ENCODE data around the gene BBS9. TPM values are rescaled to one million over a fixed set of nuclear protein-coding genes. Genes with fewer than 3 reads are reported as not detected.

BBS9 gene
- polyA plus RNA-seq, 2 donors, result 2.6 to 3.7 TPM

- H3K27ac ChIP-seq (ENCODE audit: low read depth in 2 of 2, low read length in 1 of 2), result no peak overlapping the region
- 79 to 81% methylated on average over 1 of the region's 1 CpG for WGBS, 2 donors
These were observed 512.9 kb downstream of the BBS9 start for GRCh38 chr7:33642312-33642711.

DNA sequence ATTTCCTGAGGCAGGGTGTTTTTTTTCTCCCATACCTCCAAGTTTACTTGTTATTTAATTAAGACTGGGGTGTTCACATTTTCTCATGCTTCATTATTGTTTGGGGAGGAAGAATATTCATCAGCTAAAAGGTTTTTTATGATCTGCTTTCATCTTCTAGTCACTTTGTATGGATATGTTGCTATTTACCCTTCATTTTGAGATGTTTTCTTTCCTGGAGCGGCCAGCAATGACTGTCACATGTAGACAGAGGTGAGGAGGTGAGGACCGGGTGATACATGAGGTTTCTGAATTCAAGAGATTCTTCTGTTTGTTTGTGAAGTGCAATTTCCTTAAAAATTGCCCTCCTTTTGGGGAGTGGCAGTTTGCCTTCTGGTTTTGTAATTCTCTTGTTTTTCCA, 514.2 kb downstream of the BBS9 start:
- WGBS, 2 donors, result 83 to 84% methylated on average over 2 of the region's 2 CpGs
- H3K4me3 ChIP-seq (ENCODE audit: low read depth in 1 of 2, low read length in 2 of 2), result no peak overlapping the region
- no peaks in the 10 kb centered on the region for H3K27me3 ChIP-seq (ENCODE audit: control insufficient read depth in 1 of 2, insufficient read depth in 2 of 2, low read length in 2 of 2)
- H3K9me3 ChIP-seq (ENCODE audit: control insufficient read depth in 2 of 2, insufficient read depth in 1 of 2, low read depth in 1 of 2, low read length in 1 of 2), result no peaks in the 10 kb centered on the region
- no peaks in the 10 kb centered on the region for H3K36me3 ChIP-seq (ENCODE audit: control insufficient read depth in 2 of 2, insufficient read depth in 2 of 2, low read length in 1 of 2)
- H3K4me1 ChIP-seq (ENCODE audit: control insufficient read depth in 2 of 2, insufficient read depth in 2 of 2, low read length in 1 of 2), result no peaks in the 10 kb centered on the region
- no peak overlapping the region for H3K27ac ChIP-seq (ENCODE audit: low read depth in 2 of 2, low read length in 1 of 2)

More at GRCh38 chr7:33642312-33642711, 512.9 kb downstream of the BBS9 start:
- Histone ChIP-seq H3K4me1 (ENCODE audit: control insufficient read depth in 2 of 2, insufficient read depth in 2 of 2, low read length in 1 of 2) (no peaks in the 10 kb centered on the region), H3K4me3 (ENCODE audit: low read depth in 1 of 2, low read length in 2 of 2) (no peak overlapping the region), H3K27me3 (ENCODE audit: control insufficient read depth in 1 of 2, insufficient read depth in 2 of 2, low read length in 2 of 2) (no peaks in the 10 kb centered on the region), H3K9me3 (ENCODE audit: control insufficient read depth in 2 of 2, insufficient read depth in 1 of 2, low read depth in 1 of 2, low read length in 1 of 2) (no peaks in the 10 kb centered on the region), H3K36me3 (ENCODE audit: control insufficient read depth in 2 of 2, insufficient read depth in 2 of 2, low read length in 1 of 2) (no peaks in the 10 kb centered on the region)

DNA sequence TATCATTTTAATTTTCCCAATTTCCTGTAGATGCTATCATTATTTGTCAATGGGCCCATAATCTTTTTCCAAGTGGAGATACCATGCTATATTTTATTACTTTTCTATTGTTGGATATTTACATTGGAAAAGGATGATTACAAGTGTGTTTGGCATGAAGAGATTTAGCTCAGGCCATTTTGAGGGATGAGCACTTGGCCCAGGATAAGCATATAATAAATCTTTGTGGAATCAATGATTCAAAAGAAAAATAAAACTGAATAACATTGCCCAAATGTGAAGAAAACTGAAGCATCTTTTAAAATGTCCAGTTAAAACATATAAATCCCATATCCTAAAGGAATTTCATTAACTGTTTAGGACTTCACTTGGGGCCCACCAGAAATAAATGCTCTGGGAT, 515.1 kb downstream of the BBS9 start:
- Histone ChIP-seq H3K9me3 (ENCODE audit: control insufficient read depth in 2 of 2, insufficient read depth in 1 of 2, low read depth in 1 of 2, low read length in 1 of 2) (no peaks in the 10 kb centered on the region), H3K4me3 (ENCODE audit: low read depth in 1 of 2, low read length in 2 of 2) (no peak overlapping the region), H3K4me1 (ENCODE audit: control insufficient read depth in 2 of 2, insufficient read depth in 2 of 2, low read length in 1 of 2) (no peaks in the 10 kb centered on the region), H3K27me3 (ENCODE audit: control insufficient read depth in 1 of 2, insufficient read depth in 2 of 2, low read length in 2 of 2) (no peaks in the 10 kb centered on the region), H3K27ac (ENCODE audit: low read depth in 2 of 2, low read length in 1 of 2) (no peak overlapping the region), H3K36me3 (ENCODE audit: control insufficient read depth in 2 of 2, insufficient read depth in 2 of 2, low read length in 1 of 2) (no peaks in the 10 kb centered on the region)

GRCh38 chr7:33645104-33645503, 515.7 kb downstream of the BBS9 start:
- no peaks in the 10 kb centered on the region for H3K36me3 ChIP-seq (ENCODE audit: control insufficient read depth in 2 of 2, insufficient read depth in 2 of 2, low read length in 1 of 2)
- 58 to 71% methylated on average over 2 of the region's 2 CpGs for WGBS, 2 donors

DNA sequence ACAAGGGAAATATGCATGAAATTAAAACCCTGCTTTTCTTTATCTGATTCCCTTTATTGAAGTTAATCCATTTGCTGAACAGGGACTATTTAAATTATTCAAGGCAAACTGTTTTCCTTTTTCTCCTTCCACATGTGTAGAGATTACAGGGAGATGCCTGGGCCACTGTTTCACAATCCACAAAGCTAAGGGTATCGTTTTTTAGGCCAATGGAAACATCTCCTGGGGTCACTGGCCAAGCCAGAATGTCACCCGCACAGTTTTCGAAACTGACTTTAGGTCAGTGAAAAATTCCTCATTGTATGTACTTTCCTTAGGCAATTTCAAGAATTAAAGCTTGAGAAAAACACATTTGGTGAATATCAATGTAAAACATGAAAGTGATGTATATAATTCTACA, 516.8 kb downstream of the BBS9 start:
- Histone ChIP-seq H3K4me3 (ENCODE audit: low read depth in 1 of 2, low read length in 2 of 2) (no peak overlapping the region), H3K36me3 (ENCODE audit: control insufficient read depth in 2 of 2, insufficient read depth in 2 of 2, low read length in 1 of 2) (no peaks in the 10 kb centered on the region), H3K27ac (ENCODE audit: low read depth in 2 of 2, low read length in 1 of 2) (no peak overlapping the region), H3K9me3 (ENCODE audit: control insufficient read depth in 2 of 2, insufficient read depth in 1 of 2, low read depth in 1 of 2, low read length in 1 of 2) (no peaks in the 10 kb centered on the region), H3K4me1 (ENCODE audit: control insufficient read depth in 2 of 2, insufficient read depth in 2 of 2, low read length in 1 of 2) (no peaks in the 10 kb centered on the region), H3K27me3 (ENCODE audit: control insufficient read depth in 1 of 2, insufficient read depth in 2 of 2, low read length in 2 of 2) (no peaks in the 10 kb centered on the region)
- WGBS, 2 donors, result 85 to 86% methylated on average over 3 of the region's 3 CpGs

More at GRCh38 chr7:33645104-33645503, 515.7 kb downstream of the BBS9 start:
- Histone ChIP-seq H3K4me3 (ENCODE audit: low read depth in 1 of 2, low read length in 2 of 2) (no peak overlapping the region), H3K4me1 (ENCODE audit: control insufficient read depth in 2 of 2, insufficient read depth in 2 of 2, low read length in 1 of 2) (no peaks in the 10 kb centered on the region), H3K27me3 (ENCODE audit: control insufficient read depth in 1 of 2, insufficient read depth in 2 of 2, low read length in 2 of 2) (no peaks in the 10 kb centered on the region), H3K27ac (ENCODE audit: low read depth in 2 of 2, low read length in 1 of 2) (no peak overlapping the region), H3K9me3 (ENCODE audit: control insufficient read depth in 2 of 2, insufficient read depth in 1 of 2, low read depth in 1 of 2, low read length in 1 of 2) (no peaks in the 10 kb centered on the region)

- 86 to 91% methylated on average over 4 of the region's 4 CpGs for WGBS, 2 donors
- Histone ChIP-seq H3K4me3 (ENCODE audit: low read depth in 1 of 2, low read length in 2 of 2) (no peak overlapping the region), H3K27ac (ENCODE audit: low read depth in 2 of 2, low read length in 1 of 2) (no peak overlapping the region), H3K36me3 (ENCODE audit: control insufficient read depth in 2 of 2, insufficient read depth in 2 of 2, low read length in 1 of 2) (no peaks in the 10 kb centered on the region), H3K4me1 (ENCODE audit: control insufficient read depth in 2 of 2, insufficient read depth in 2 of 2, low read length in 1 of 2) (no peaks in the 10 kb centered on the region), H3K9me3 (ENCODE audit: control insufficient read depth in 2 of 2, insufficient read depth in 1 of 2, low read depth in 1 of 2, low read length in 1 of 2) (no peaks in the 10 kb centered on the region), H3K27me3 (ENCODE audit: control insufficient read depth in 1 of 2, insufficient read depth in 2 of 2, low read length in 2 of 2) (no peaks in the 10 kb centered on the region)
These were observed 517.6 kb downstream of the BBS9 start for GRCh38 chr7:33646891-33647391.

GRCh38 chr7:33649476-33650441, 520.4 kb downstream of the BBS9 start:
- Histone ChIP-seq H3K27me3 (ENCODE audit: control insufficient read depth in 1 of 2, insufficient read depth in 2 of 2, low read length in 2 of 2) (no peaks in the 10 kb centered on the region), H3K9me3 (ENCODE audit: control insufficient read depth in 2 of 2, insufficient read depth in 1 of 2, low read depth in 1 of 2, low read length in 1 of 2) (no peaks in the 10 kb centered on the region), H3K27ac (ENCODE audit: low read depth in 2 of 2, low read length in 1 of 2) (no peak overlapping the region), H3K36me3 (ENCODE audit: control insufficient read depth in 2 of 2, insufficient read depth in 2 of 2, low read length in 1 of 2) (no peaks in the 10 kb centered on the region), H3K4me1 (ENCODE audit: control insufficient read depth in 2 of 2, insufficient read depth in 2 of 2, low read length in 1 of 2) (no peaks in the 10 kb centered on the region), H3K4me3 (ENCODE audit: low read depth in 1 of 2, low read length in 2 of 2) (no peak overlapping the region)
- 86 to 89% methylated on average over 7 of the region's 7 CpGs for WGBS, 2 donors

- Histone ChIP-seq H3K4me3 (ENCODE audit: low read depth in 1 of 2, low read length in 2 of 2) (no peak overlapping the region), H3K9me3 (ENCODE audit: control insufficient read depth in 2 of 2, insufficient read depth in 1 of 2, low read depth in 1 of 2, low read length in 1 of 2) (no peaks in the 10 kb centered on the region), H3K27me3 (ENCODE audit: control insufficient read depth in 1 of 2, insufficient read depth in 2 of 2, low read length in 2 of 2) (no peaks in the 10 kb centered on the region), H3K27ac (ENCODE audit: low read depth in 2 of 2, low read length in 1 of 2) (no peak overlapping the region), H3K4me1 (ENCODE audit: control insufficient read depth in 2 of 2, insufficient read depth in 2 of 2, low read length in 1 of 2) (no peaks in the 10 kb centered on the region), H3K36me3 (ENCODE audit: control insufficient read depth in 2 of 2, insufficient read depth in 2 of 2, low read length in 1 of 2) (no peaks in the 10 kb centered on the region)
- WGBS, 2 donors, result 86 to 89% methylated on average over 3 of the region's 3 CpGs
These were observed 521.5 kb downstream of the BBS9 start for GRCh38 chr7:33650828-33651227.

DNA sequence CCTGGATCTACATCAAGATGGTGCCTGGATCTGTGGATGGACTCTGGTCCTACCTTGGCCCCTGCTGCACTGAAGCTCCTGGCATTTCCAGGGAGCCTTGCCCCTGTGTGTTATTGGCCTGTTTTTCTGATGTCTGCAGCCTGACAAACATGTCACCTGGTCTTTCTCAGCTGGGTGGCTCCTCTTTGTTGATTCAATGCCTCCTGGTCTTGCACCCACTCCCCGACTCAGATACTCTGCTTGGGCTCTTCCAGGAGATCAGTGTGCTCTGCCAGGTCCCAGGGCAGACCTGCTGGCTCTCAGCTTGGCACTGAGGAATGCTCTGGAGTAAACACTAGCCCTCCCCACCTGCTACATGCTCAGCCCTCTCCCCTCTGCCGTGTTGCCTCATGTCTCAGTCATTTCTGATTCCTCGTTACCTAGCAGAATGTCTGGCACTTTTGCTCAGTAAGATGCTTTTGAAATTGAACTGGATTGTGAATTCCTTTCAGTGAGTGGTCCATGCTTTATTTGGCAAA, 522.7 kb downstream of the BBS9 start:
- no peak overlapping the region for H3K4me3 ChIP-seq (ENCODE audit: low read depth in 1 of 2, low read length in 2 of 2)
- 72 to 79% methylated on average over 3 of the region's 3 CpGs for WGBS, 2 donors
- no peaks in the 10 kb centered on the region for H3K36me3 ChIP-seq (ENCODE audit: control insufficient read depth in 2 of 2, insufficient read depth in 2 of 2, low read length in 1 of 2)
- no peaks in the 10 kb centered on the region for H3K9me3 ChIP-seq (ENCODE audit: control insufficient read depth in 2 of 2, insufficient read depth in 1 of 2, low read depth in 1 of 2, low read length in 1 of 2)
- H3K4me1 ChIP-seq (ENCODE audit: control insufficient read depth in 2 of 2, insufficient read depth in 2 of 2, low read length in 1 of 2), result no peaks in the 10 kb centered on the region
- no peak overlapping the region for H3K27ac ChIP-seq (ENCODE audit: low read depth in 2 of 2, low read length in 1 of 2)
- no peaks in the 10 kb centered on the region for H3K27me3 ChIP-seq (ENCODE audit: control insufficient read depth in 1 of 2, insufficient read depth in 2 of 2, low read length in 2 of 2)
